Endothelial cell of umbilical vein (primary cell): ENCODE data around the gene DIP2B. TPM values are rescaled to one million over a fixed set of nuclear protein-coding genes. Genes with fewer than 3 reads are reported as not detected.

ENCODE experiments used
- BruUV-seq: library from RNA; stranded (reverse); fragments of 400-500 nt; replicated peaks from 2 replicates; lab custom pipeline; 2021; lab: Mats Ljungman, UMichigan
- CTCF ChIA-PET: fragments of 300-600, 350-600 bp; sonication (Branson Sonifier 250); formaldehyde crosslinking; loops from one replicate; lab custom pipeline; 2021; ENCODE audit warnings: antibody characterized with exemption, inconsistent platforms; lab: Charles Lee
- POLR2A ChIA-PET: fragments of 300-600, 350-600 bp; sonication (Branson Sonifier 250); formaldehyde crosslinking; loops from one replicate; lab custom pipeline; 2021; ENCODE audit warnings: antibody characterized with exemption, inconsistent platforms; lab: Charles Lee
- DNase-seq: peaks from one replicate; pipeline ENCODE4 v3.0.0-alpha.2; 2011; ENCODE audit warnings: low read depth, low spot score
- FAIRE-seq: peaks from 2 replicates; lab custom pipeline; 2011; peaks lifted over from hg19 to GRCh38; lab: Jason Lieb, UNC
- H2AFZ ChIP-seq: 2 replicates; pipeline ENCODE4 v1.6.0; 2012; ENCODE audit warnings: low read depth, low read length, control low read depth, inconsistent platforms
- H3K27ac ChIP-seq: 2 replicates; pipeline ENCODE4 v1.5.1; 2011; ENCODE audit warnings: low read depth, mild to moderate bottlenecking, control low read depth, low read length, moderate library complexity; ENCODE audit not compliant: insufficient read depth
- H3K27me3 ChIP-seq, 2 experiments: 2 replicates each; pipeline versions ENCODE4 v1.6.0 to v1.6.1; 2011; ENCODE audit warnings: low read length in 2 of 2, mixed read lengths in 1 of 2; ENCODE audit not compliant: control insufficient read depth in 2 of 2, insufficient read depth in 2 of 2
- H3K36me3 ChIP-seq, 2 experiments: 2 replicates in 1 of 2; 3 replicates in 1 of 2; pipeline ENCODE4 v1.5.1; 2011; ENCODE audit warnings: low read length in 2 of 2, mild to moderate bottlenecking in 1 of 2, moderate library complexity in 1 of 2; ENCODE audit not compliant: control insufficient read depth in 2 of 2, insufficient read depth in 2 of 2; ENCODE audit errors: extremely low read depth in 1 of 2
- H3K4me1 ChIP-seq: 3 replicates; pipeline ENCODE4 v1.5.1; 2011; ENCODE audit warnings: mild to moderate bottlenecking, low read length; ENCODE audit not compliant: control insufficient read depth, insufficient read depth; ENCODE audit errors: extremely low read depth
- H3K4me2 ChIP-seq: 2 replicates; pipeline ENCODE4 v1.6.1; 2011; ENCODE audit warnings: low read length, control low read depth, mixed read lengths; ENCODE audit not compliant: insufficient read depth
- H3K4me3 ChIP-seq, 3 experiments: fragments of 200-600 bp in 1 of 3; sonication (generic), shearing (Covaris generic) in 1 of 3; replicated peaks in 1 of 3; 2 replicates each; pipeline ENCODE4 v1.5.1; 2011 to 2016; ENCODE audit warnings: control low read depth in 3 of 3, low read length in 3 of 3, mild to moderate bottlenecking in 2 of 3, inconsistent platforms in 1 of 3, low read depth in 1 of 3, moderate library complexity in 1 of 3; ENCODE audit not compliant: insufficient read depth in 1 of 3
- H3K79me2 ChIP-seq: 2 replicates; pipeline ENCODE4 v1.6.0; 2012; ENCODE audit warnings: low read length, inconsistent platforms; ENCODE audit not compliant: control insufficient read depth, insufficient read depth
- H3K9ac ChIP-seq: replicated peaks from 2 replicates; pipeline ENCODE3; 2011; ENCODE audit warnings: low read length, control low read depth; ENCODE audit not compliant: insufficient read depth; ENCODE audit errors: extremely low read depth
- H3K9me1 ChIP-seq: replicated peaks from 3 replicates; pipeline ENCODE4 v1.6.0; 2011; ENCODE audit warnings: mild to moderate bottlenecking, low read length; ENCODE audit not compliant: control insufficient read depth, insufficient read depth; ENCODE audit errors: extremely low read depth
- H3K9me3 ChIP-seq: replicated peaks from 2 replicates; pipeline ENCODE4 v1.5.1; 2012; ENCODE audit warnings: low read length, inconsistent platforms; ENCODE audit not compliant: control insufficient read depth, insufficient read depth
- H4K20me1 ChIP-seq: replicated peaks from 2 replicates; pipeline ENCODE3; 2011; ENCODE audit warnings: mild to moderate bottlenecking, low read length; ENCODE audit not compliant: control insufficient read depth, insufficient read depth; ENCODE audit errors: extremely low read depth
- EZH2 ChIP-seq: IDR thresholded peaks from 2 replicates; pipeline ENCODE4 v1.6.1; 2012; ENCODE audit warnings: borderline replicate concordance, low read depth, mild to moderate bottlenecking, moderate library complexity, low read length, inconsistent platforms; ENCODE audit not compliant: severe bottlenecking
- FOS ChIP-seq: IDR thresholded peaks from 2 replicates; pipeline ENCODE4 v1.6.1; 2011; ENCODE audit warnings: mild to moderate bottlenecking, low read length, moderate library complexity, borderline replicate concordance; ENCODE audit not compliant: insufficient read depth
- JUN ChIP-seq: IDR thresholded peaks from 2 replicates; pipeline ENCODE4 v1.6.1; 2011; ENCODE audit warnings: borderline replicate concordance, low read depth; ENCODE audit not compliant: insufficient read length, insufficient read depth
- MYC ChIP-seq: IDR thresholded peaks from one replicate; pipeline ENCODE4 v1.6.1; 2011; ENCODE audit warnings: mild to moderate bottlenecking, low read depth, low read length
- POLR2A ChIP-seq: IDR thresholded peaks from 2 replicates; pipeline ENCODE4 v1.6.1; 2012; ENCODE audit warnings: low read depth, mild to moderate bottlenecking, control low read depth, low read length
- POLR2AphosphoS5 ChIP-seq: IDR thresholded peaks from 2 replicates; pipeline ENCODE4 v1.6.1; 2012; ENCODE audit warnings: low read depth, mild to moderate bottlenecking, control low read depth, low read length, moderate library complexity; ENCODE audit not compliant: insufficient read depth
- dilution Hi-C: fragments of 300-500 bp; cut with MboI; formaldehyde crosslinking; loops from one replicate; pipeline ENCODE4 v1.15.0; 2019; ENCODE audit warnings: low sequenced_read_pairs; ENCODE audit not compliant: extremely low pct_ligation_motif_present
- intact Hi-C: fragments of 100-400 bp; cut with micrococcal nuclease; formaldehyde crosslinking; loops from one replicate; pipeline ENCODE4 v1.10.0; 2022
- polyA plus RNA-seq, 4 experiments: library from polyadenylated mRNA; depleted of rRNA in 3 of 4; stranded (reverse) in 3 of 4; unstranded in 1 of 4; fragments of >200 nt; gene quantifications; 2 replicates each; pipeline versions ENCODE4 v1.2.1 to v1.2.3, GENCODE V29; 2011 to 2012; ENCODE audit warnings: missing spikeins in 1 of 4
- total RNA-seq: library from RNA; stranded (reverse); gene quantifications from 2 replicates; pipeline ENCODE4 v1.2.3, GENCODE V29; 2021
- TF ChIP-seq, protein P1 (sequence below): IDR thresholded peaks from 2 replicates; pipeline ENCODE4 v1.6.1; 2011; ENCODE audit not compliant: insufficient read depth, insufficient read length
- TF ChIP-seq, protein P2 (sequence below), 2 donors: IDR thresholded peaks; 1 replicate in 1 of 2; 2 replicates in 1 of 2; pipeline ENCODE4 v1.5.1; 2011; ENCODE audit warnings: low read length in 2 of 2, mild to moderate bottlenecking in 2 of 2, moderate library complexity in 2 of 2, control low read depth in 1 of 2, inconsistent platforms in 1 of 2, low read depth in 1 of 2; ENCODE audit not compliant: insufficient read depth in 1 of 2; ENCODE audit errors: extremely low read depth in 1 of 2

The DIP2B gene
- total and polyA plus RNA-seq, 2 donors (not counting 3 experiments of a cell fraction or from before 2014, with no cell fraction given): 14.5 to 28.0 TPM

DNA sequence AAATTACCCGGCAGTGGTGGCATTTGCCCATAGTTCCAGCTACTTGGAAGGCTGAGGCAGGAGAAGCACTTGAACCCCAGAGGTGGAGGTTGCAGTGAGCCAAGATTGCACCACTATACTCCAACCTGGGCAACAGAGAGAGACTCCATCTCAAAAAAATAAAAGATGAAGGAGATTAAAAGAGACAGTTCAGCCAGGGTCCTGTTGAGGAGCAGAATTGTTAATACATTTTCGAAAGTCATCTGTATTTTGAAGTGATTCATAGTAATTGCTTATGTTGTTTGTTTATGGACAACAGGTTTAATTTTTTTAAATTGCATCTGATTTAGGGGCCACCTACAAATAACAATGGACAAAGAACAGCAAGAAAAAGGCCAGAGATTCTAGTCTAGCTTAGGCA is 112.9 kb downstream of the DIP2B start:
- dilution Hi-C loops: no loop called here
- peaks cover 8% of the 10 kb centered on the region for H3K79me2 ChIP-seq

More for the DNA sequence above, 112.9 kb downstream of the DIP2B start:
- TF ChIP-seq POLR2AphosphoS5 (no peak), EZH2 (no peak), POLR2A (no peak), MYC (no peak), FOS (no peak), JUN (no peak)
- TF ChIP-seq, protein P1, sequence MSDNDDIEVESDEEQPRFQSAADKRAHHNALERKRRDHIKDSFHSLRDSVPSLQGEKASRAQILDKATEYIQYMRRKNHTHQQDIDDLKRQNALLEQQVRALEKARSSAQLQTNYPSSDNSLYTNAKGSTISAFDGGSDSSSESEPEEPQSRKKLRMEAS: no peak
- TF ChIP-seq, protein P2, sequence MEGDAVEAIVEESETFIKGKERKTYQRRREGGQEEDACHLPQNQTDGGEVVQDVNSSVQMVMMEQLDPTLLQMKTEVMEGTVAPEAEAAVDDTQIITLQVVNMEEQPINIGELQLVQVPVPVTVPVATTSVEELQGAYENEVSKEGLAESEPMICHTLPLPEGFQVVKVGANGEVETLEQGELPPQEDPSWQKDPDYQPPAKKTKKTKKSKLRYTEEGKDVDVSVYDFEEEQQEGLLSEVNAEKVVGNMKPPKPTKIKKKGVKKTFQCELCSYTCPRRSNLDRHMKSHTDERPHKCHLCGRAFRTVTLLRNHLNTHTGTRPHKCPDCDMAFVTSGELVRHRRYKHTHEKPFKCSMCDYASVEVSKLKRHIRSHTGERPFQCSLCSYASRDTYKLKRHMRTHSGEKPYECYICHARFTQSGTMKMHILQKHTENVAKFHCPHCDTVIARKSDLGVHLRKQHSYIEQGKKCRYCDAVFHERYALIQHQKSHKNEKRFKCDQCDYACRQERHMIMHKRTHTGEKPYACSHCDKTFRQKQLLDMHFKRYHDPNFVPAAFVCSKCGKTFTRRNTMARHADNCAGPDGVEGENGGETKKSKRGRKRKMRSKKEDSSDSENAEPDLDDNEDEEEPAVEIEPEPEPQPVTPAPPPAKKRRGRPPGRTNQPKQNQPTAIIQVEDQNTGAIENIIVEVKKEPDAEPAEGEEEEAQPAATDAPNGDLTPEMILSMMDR (IDR thresholded peaks at IDR 0.05; ENCODE audit: extremely low read depth in 1 of 2, insufficient read depth in 1 of 2, low read depth in 1 of 2, low read length in 2 of 2): no peak
- Histone ChIP-seq H3K9me3 (no peaks in the 10 kb centered on the region), H2AFZ (no peak overlapping the region), H3K27ac (no peak overlapping the region), H3K4me1 (peaks cover 14% of the 10 kb centered on the region), H3K9ac (no peak overlapping the region), H3K4me2 (no peak overlapping the region), H3K9me1 (no peaks in the 10 kb centered on the region), H3K27me3 (no peaks in the 10 kb centered on the region), H3K36me3 (no peaks in the 10 kb centered on the region), H4K20me1 (peaks cover 4% of the 10 kb centered on the region), H3K4me3 (no peak overlapping the region)
- DNase-seq: no peak
- FAIRE-seq: no peak
- intact Hi-C loops: no loop called here
- BruUV-seq: no TSS peak
- ChIA-PET POLR2A (no interaction called here), CTCF (no interaction called here)
